ENCODE data around the gene GPR55.

GPR55 gene

GRCh38 chr2:230899287-230899686 lies 25.8 kb downstream of the GPR55 start:
- Histone ChIP-seq H3K27ac (ENCODE audit: extremely low read depth, low read depth, low read length) (no peak overlapping the region), H3K36me3 (ENCODE audit: control insufficient read depth in 2 of 2, insufficient read depth in 1 of 2, low read length in 2 of 2) (no peaks in the 10 kb centered on the region), H3K4me3 (ENCODE audit: low read depth, low read length) (no peak overlapping the region), H3K4me1 (ENCODE audit: control insufficient read depth, insufficient read depth, low read length) (no peaks in the 10 kb centered on the region), H3K9me3 (ENCODE audit: control insufficient read depth, insufficient read depth, low read depth, low read length) (no peaks in the 10 kb centered on the region)
- ChIA-PET POLR2A (no interaction called here), CTCF (interaction anchor here (1.2 kb wide), 1 partner anchor 9 kb away, joined by 3 read pairs; no protein-coding TSS in a partner anchor)
- TF ChIP-seq ZNF223 (tag by site-specific recombination; IDR thresholded peaks at IDR 0.05) = no peak
- no peak for TF ChIP-seq ZNF510 (tag by site-specific recombination; IDR thresholded peaks at IDR 0.05; ENCODE audit: insufficient replicate concordance)
- TF ChIP-seq ZNF423 (tag by site-specific recombination; IDR thresholded peaks at IDR 0.05) = no peak
- TF ChIP-seq ZXDB (tag by site-specific recombination; IDR thresholded peaks at IDR 0.05) = no peak
- TF ChIP-seq ZNF660 (tag by site-specific recombination; IDR thresholded peaks at IDR 0.05) = no peak
- TF ChIP-seq KLF8 (tag by site-specific recombination; IDR thresholded peaks at IDR 0.05) = no peak
- TF ChIP-seq ZNF521 (tag by site-specific recombination; IDR thresholded peaks at IDR 0.05) = no peak
- no peak for TF ChIP-seq ZBTB48 (tag by site-specific recombination; IDR thresholded peaks at IDR 0.05)
- no peak for TF ChIP-seq ZNF391 (tag by site-specific recombination; IDR thresholded peaks at IDR 0.05; ENCODE audit: borderline replicate concordance, low read depth)
- no peak for TF ChIP-seq ZBTB7A (tag by site-specific recombination; IDR thresholded peaks at IDR 0.05; ENCODE audit: low read depth)
- no peak for TF ChIP-seq MYNN (tag by site-specific recombination; IDR thresholded peaks at IDR 0.05; ENCODE audit: borderline replicate concordance)
- no peak for TF ChIP-seq ZBTB20 (tag by site-specific recombination; IDR thresholded peaks at IDR 0.05)
- TF ChIP-seq GLI2 (tag by site-specific recombination; IDR thresholded peaks at IDR 0.05; ENCODE audit: borderline replicate concordance, low read depth) = no peak
- no peak for TF ChIP-seq YY2 (tag by site-specific recombination; IDR thresholded peaks at IDR 0.05)
- no peak for TF ChIP-seq ZNF157 (tag by site-specific recombination; IDR thresholded peaks at IDR 0.05)
- no peak for TF ChIP-seq ZNF518A (tag by site-specific recombination; conservative IDR thresholded peaks at IDR 0.05; ENCODE audit: low read depth)
- TF ChIP-seq SETDB1 (IDR thresholded peaks at IDR 0.05; ENCODE audit: insufficient read length, low read length) = no peak
- TF ChIP-seq ZFP3 (tag by site-specific recombination; IDR thresholded peaks at IDR 0.05; ENCODE audit: low read depth) = no peak
- TF ChIP-seq ZNF398 (tag by site-specific recombination; IDR thresholded peaks at IDR 0.05) = no peak
- TF ChIP-seq ZNF777 (tag by site-specific recombination; IDR thresholded peaks at IDR 0.05; ENCODE audit: borderline replicate concordance) = no peak

DNA sequence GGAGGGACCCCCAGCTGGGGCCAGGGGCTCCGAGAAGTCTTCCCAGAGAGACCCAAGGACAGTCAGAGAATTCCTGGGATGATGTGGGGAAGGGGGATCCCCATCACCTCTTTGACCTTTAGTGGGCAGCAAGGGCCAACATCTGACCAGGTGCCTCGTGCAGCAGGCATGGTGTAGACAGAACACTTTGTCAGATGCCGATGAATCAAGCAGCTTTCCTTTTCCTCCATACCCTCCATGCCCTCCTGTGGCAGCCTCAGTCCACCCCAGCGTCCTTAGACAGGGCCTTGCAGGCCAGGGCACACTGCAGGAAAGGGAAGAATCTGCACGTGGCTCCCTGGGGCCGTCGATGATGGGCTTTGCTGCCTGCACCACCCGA lies 26.3 kb downstream of the GPR55 start:
- TF ChIP-seq, protein P1, sequence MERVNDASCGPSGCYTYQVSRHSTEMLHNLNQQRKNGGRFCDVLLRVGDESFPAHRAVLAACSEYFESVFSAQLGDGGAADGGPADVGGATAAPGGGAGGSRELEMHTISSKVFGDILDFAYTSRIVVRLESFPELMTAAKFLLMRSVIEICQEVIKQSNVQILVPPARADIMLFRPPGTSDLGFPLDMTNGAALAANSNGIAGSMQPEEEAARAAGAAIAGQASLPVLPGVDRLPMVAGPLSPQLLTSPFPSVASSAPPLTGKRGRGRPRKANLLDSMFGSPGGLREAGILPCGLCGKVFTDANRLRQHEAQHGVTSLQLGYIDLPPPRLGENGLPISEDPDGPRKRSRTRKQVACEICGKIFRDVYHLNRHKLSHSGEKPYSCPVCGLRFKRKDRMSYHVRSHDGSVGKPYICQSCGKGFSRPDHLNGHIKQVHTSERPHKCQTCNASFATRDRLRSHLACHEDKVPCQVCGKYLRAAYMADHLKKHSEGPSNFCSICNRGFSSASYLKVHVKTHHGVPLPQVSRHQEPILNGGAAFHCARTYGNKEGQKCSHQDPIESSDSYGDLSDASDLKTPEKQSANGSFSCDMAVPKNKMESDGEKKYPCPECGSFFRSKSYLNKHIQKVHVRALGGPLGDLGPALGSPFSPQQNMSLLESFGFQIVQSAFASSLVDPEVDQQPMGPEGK (tag by site-specific recombination; IDR thresholded peaks at IDR 0.05) = no peak
- Histone ChIP-seq H3K4me3 (ENCODE audit: low read depth, low read length) (no peak overlapping the region), H3K4me1 (ENCODE audit: control insufficient read depth, insufficient read depth, low read length) (no peaks in the 10 kb centered on the region), H3K9me3 (ENCODE audit: control insufficient read depth, insufficient read depth, low read depth, low read length) (no peaks in the 10 kb centered on the region), H3K27ac (ENCODE audit: extremely low read depth, low read depth, low read length) (no peak overlapping the region), H3K36me3 (ENCODE audit: control insufficient read depth in 2 of 2, insufficient read depth in 1 of 2, low read length in 2 of 2) (no peaks in the 10 kb centered on the region)
- ChIA-PET POLR2A (no interaction called here), CTCF (interaction anchor here (0.6 to 2.7 kb wide), 4 partner anchors 9 to 476 kb away, joined by 3 to 24 read pairs (median 3); no protein-coding TSS in a partner anchor)
